ENCODE measurements around the gene ARHGAP22.

Gene ARHGAP22

GRCh38 chr10:48514255-48514654 lies 90.6 kb downstream of the ARHGAP22 start:
- H3K27me3 Mint-ChIP-seq: peaks cover 0 to 5% of the 10 kb centered on the region in 2 donors
- no peak overlapping the region for H3K4me3 Mint-ChIP-seq
- peaks cover 4 to 10% of the 10 kb centered on the region in 2 donors for H3K9me3 Mint-ChIP-seq
- DNase-seq (no peak), ATAC-seq (replicated peaks) (no peak)
- peaks cover 23 to 25% of the 10 kb centered on the region in 2 donors for H3K36me3 Mint-ChIP-seq
- peaks cover 38 to 44% of the 10 kb centered on the region in 2 donors for H3K4me1 Mint-ChIP-seq
- H3K27ac Mint-ChIP-seq: no peak overlapping the region

GRCh38 chr10:48512861-48513260 lies 92.0 kb downstream of the ARHGAP22 start:
- Mint-ChIP-seq H3K4me1 (peaks cover 28 to 38% of the 10 kb centered on the region in 2 donors), H3K36me3 (peaks cover 23 to 25% of the 10 kb centered on the region in 2 donors), H3K27ac (peak overlapping the region; percentile 6), H3K9me3 (peaks cover 4 to 10% of the 10 kb centered on the region in 2 donors), H3K4me3 (peak overlapping the region; percentile 36 to 46), H3K27me3 (peaks cover 0 to 5% of the 10 kb centered on the region in 2 donors)
- ATAC-seq (replicated peaks): peak in 1 of 2 donors; percentile 14
- no peak for DNase-seq

GRCh38 chr10:48511875-48512231 lies 93.0 kb downstream of the ARHGAP22 start:
- DNase-seq: peak; percentile 52
- Mint-ChIP-seq H3K9me3 (peaks cover 4 to 10% of the 10 kb centered on the region in 2 donors), H3K27ac (peak overlapping the region; percentile 88), H3K36me3 (peaks cover 22 to 23% of the 10 kb centered on the region in 2 donors), H3K27me3 (peaks cover 0 to 5% of the 10 kb centered on the region in 2 donors), H3K4me1 (peaks cover 28 to 37% of the 10 kb centered on the region in 2 donors), H3K4me3 (peak overlapping the region in 1 of 2 donors; percentile 46)
- ATAC-seq (replicated peaks): peak; percentile 90

- Mint-ChIP-seq H3K27ac (peak overlapping the region; percentile 88), H3K9me3 (peaks cover 4 to 10% of the 10 kb centered on the region in 2 donors), H3K36me3 (peaks cover 22 to 23% of the 10 kb centered on the region in 2 donors), H3K4me1 (peaks cover 28 to 39% of the 10 kb centered on the region in 2 donors), H3K4me3 (no peak overlapping the region), H3K27me3 (peaks cover 0 to 5% of the 10 kb centered on the region in 2 donors)
- ATAC-seq (replicated peaks) (peak; percentile 22 to 26), DNase-seq (no peak)
Observed at GRCh38 chr10:48511066-48511874, 93.6 kb downstream of the ARHGAP22 start.

- DNase-seq (no peak), ATAC-seq (replicated peaks) (peak; percentile 22 to 35)
- Mint-ChIP-seq H3K4me3 (no peak overlapping the region), H3K9me3 (peaks cover 1 to 8% of the 10 kb centered on the region in 2 donors), H3K27me3 (peaks cover 0 to 5% of the 10 kb centered on the region in 2 donors), H3K36me3 (peaks cover 15 to 17% of the 10 kb centered on the region in 2 donors), H3K27ac (no peak overlapping the region), H3K4me1 (peaks cover 31 to 48% of the 10 kb centered on the region in 2 donors)
Observed at GRCh38 chr10:48509974-48510692, 94.7 kb downstream of the ARHGAP22 start.

- Mint-ChIP-seq H3K4me3 (no peak overlapping the region), H3K9me3 (peaks cover 0 to 2% of the 10 kb centered on the region in 2 donors), H3K27ac (no peak overlapping the region), H3K36me3 (peaks cover 9 to 13% of the 10 kb centered on the region in 2 donors), H3K27me3 (peaks cover 0 to 8% of the 10 kb centered on the region in 2 donors), H3K4me1 (peaks cover 33 to 53% of the 10 kb centered on the region in 2 donors)
- ATAC-seq (replicated peaks) (no peak), DNase-seq (no peak)
Observed at GRCh38 chr10:48508791-48509772, 95.8 kb downstream of the ARHGAP22 start.

GRCh38 chr10:48507933-48508790 lies 96.7 kb downstream of the ARHGAP22 start:
- Mint-ChIP-seq H3K36me3 (peaks cover 4 to 10% of the 10 kb centered on the region in 2 donors), H3K27ac (no peak overlapping the region), H3K4me1 (peaks cover 31 to 50% of the 10 kb centered on the region in 2 donors), H3K4me3 (no peak overlapping the region), H3K9me3 (no peaks in the 10 kb centered on the region), H3K27me3 (peaks cover 0 to 8% of the 10 kb centered on the region in 2 donors)
- DNase-seq (no peak), ATAC-seq (replicated peaks) (no peak)

GRCh38 chr10:48507494-48507893 lies 97.4 kb downstream of the ARHGAP22 start:
- H3K4me3 Mint-ChIP-seq: no peak overlapping the region
- no peak overlapping the region for H3K27ac Mint-ChIP-seq
- H3K27me3 Mint-ChIP-seq: peaks cover 0 to 8% of the 10 kb centered on the region in 2 donors
- peaks cover 28 to 50% of the 10 kb centered on the region in 2 donors for H3K4me1 Mint-ChIP-seq
- peaks cover 2 to 7% of the 10 kb centered on the region in 2 donors for H3K36me3 Mint-ChIP-seq
- no peak for ATAC-seq (replicated peaks)
- DNase-seq: no peak
- no peaks in the 10 kb centered on the region for H3K9me3 Mint-ChIP-seq

- Mint-ChIP-seq H3K4me1 (peaks cover 26 to 48% of the 10 kb centered on the region in 2 donors), H3K36me3 (peaks cover under 1 to 4% of the 10 kb centered on the region in 2 donors), H3K27ac (no peak overlapping the region), H3K4me3 (no peak overlapping the region), H3K9me3 (no peaks in the 10 kb centered on the region), H3K27me3 (peaks cover 0 to 8% of the 10 kb centered on the region in 2 donors)
- peak; percentile 26 to 52 for ATAC-seq (replicated peaks)
- DNase-seq: no peak
Observed at GRCh38 chr10:48506147-48506917, 98.5 kb downstream of the ARHGAP22 start.

- H3K27me3 Mint-ChIP-seq: peaks cover 0 to 8% of the 10 kb centered on the region in 2 donors
- no peaks in the 10 kb centered on the region for H3K9me3 Mint-ChIP-seq
- no peak for DNase-seq
- H3K4me1 Mint-ChIP-seq: peaks cover 31 to 54% of the 10 kb centered on the region in 2 donors
- no peaks in the 10 kb centered on the region for H3K36me3 Mint-ChIP-seq
- no peak overlapping the region for H3K4me3 Mint-ChIP-seq
- peak overlapping the region; percentile 43 for H3K27ac Mint-ChIP-seq
- ATAC-seq (replicated peaks): no peak
Observed at GRCh38 chr10:48505394-48506112, 99.3 kb downstream of the ARHGAP22 start.

- H3K27ac Mint-ChIP-seq: no peak overlapping the region
- peaks cover 34 to 59% of the 10 kb centered on the region in 2 donors for H3K4me1 Mint-ChIP-seq
- DNase-seq (no peak), ATAC-seq (replicated peaks) (no peak)
- H3K36me3 Mint-ChIP-seq: no peaks in the 10 kb centered on the region
- H3K4me3 Mint-ChIP-seq: no peak overlapping the region
- peaks cover 0 to 8% of the 10 kb centered on the region in 2 donors for H3K27me3 Mint-ChIP-seq
- no peaks in the 10 kb centered on the region for H3K9me3 Mint-ChIP-seq
Observed at GRCh38 chr10:48504141-48504885, 100.6 kb downstream of the ARHGAP22 start.

Measured in stimulated activated naive B cell treated with anti-CD40 and anti-IgM and Interleukin-4, amounts not matched to agents 10 μg/mL and 1 μg/mL and 100 μg/mL, for 72 hours (primary cell).